ENCODE data around the gene AMACR. TPM values are rescaled to one million over a fixed set of nuclear protein-coding genes. Genes with fewer than 3 reads are reported as not detected.

The AMACR gene
- total and polyA plus RNA-seq, 10 of the 15 experiments (the other 5 are each of a cell fraction or from before 2014, with no cell fraction given): 2.6 to 20.4 (median 10.4) TPM

- no peak for TF ChIP-seq ATF2 (IDR thresholded peaks at IDR 0.05; ENCODE audit: low read length)
- no peak for TF ChIP-seq ZBTB33 (IDR thresholded peaks at IDR 0.05)
- no peak for TF ChIP-seq ZNF384 (IDR thresholded peaks at IDR 0.05; ENCODE audit: borderline replicate concordance, low read depth, low read length)
- no peak for TF ChIP-seq NFXL1 (IDR thresholded peaks at IDR 0.05; ENCODE audit: borderline replicate concordance)
- TF ChIP-seq IRF5 (IDR thresholded peaks at IDR 0.05; ENCODE audit: borderline replicate concordance): no peak
- TF ChIP-seq RUNX3 (IDR thresholded peaks at IDR 0.05; ENCODE audit: low read length): peak; percentile 34; the same call in 1 of the 2 replicates
- peak; percentile 32; the same call in 1 of the 2 replicates for TF ChIP-seq NFIC (IDR thresholded peaks at IDR 0.05; ENCODE audit: low read depth, low read length)
These were observed 34.6 kb downstream of the AMACR start (continued) for GRCh38 chr5:33973271-33973670.

Data from GM12878 (cell line).